Cardiac muscle cell (in vitro differentiated cells and primary cell): Measurements from ENCODE around the gene FUZ. TPM values are rescaled to one million over a fixed set of nuclear protein-coding genes. Genes with fewer than 3 reads are reported as not detected.

Experiments used
- DNase-seq, 2 donors: peaks; one replicate each; pipeline versions ENCODE4 v3.0.0 to v3.0.0-alpha.2; 2010 to 2017; ENCODE audit warnings: low read depth in 1 of 2, low spot score in 1 of 2
- H3K27ac ChIP-seq: fragments of 200-600 bp; sonication (generic); 2 replicates; pipeline ENCODE4 v1.5.1; 2016
- H3K27me3 ChIP-seq: fragments of 200-600 bp; sonication (generic); 2 replicates; pipeline ENCODE4 v1.6.0; 2016; ENCODE audit warnings: control low read depth
- H3K36me3 ChIP-seq: fragments of 200-600 bp; sonication (generic); 2 replicates; pipeline ENCODE4 v1.5.1; 2016; ENCODE audit warnings: control low read depth
- H3K4me1 ChIP-seq: fragments of 200-600 bp; sonication (generic); 2 replicates; pipeline ENCODE4 v1.8.1; 2017; ENCODE audit warnings: low read depth, mild to moderate bottlenecking, mixed run types
- H3K4me3 ChIP-seq: fragments of 200-600 bp; sonication (generic); 2 replicates; pipeline ENCODE4 v1.5.1; 2016; ENCODE audit warnings: mild to moderate bottlenecking
- H3K9me3 ChIP-seq: fragments of 200-600 bp; sonication (generic); 2 replicates; pipeline ENCODE4 v1.5.1; 2017; ENCODE audit warnings: low read depth, mild to moderate bottlenecking, control low read depth
- polyA plus RNA-seq: library from polyadenylated mRNA; unstranded; fragments of >200 nt; fragmentation: Nextera tagmentation; extraction: Ambion mirVana; gene quantifications from 2 replicates; pipeline ENCODE4 v1.2.1, GENCODE V29; 2016
- total RNA-seq: library from RNA; depleted of rRNA; stranded (reverse); fragments of >200 nt; gene quantifications from 2 replicates; pipeline ENCODE4 v1.2.3, GENCODE V29; 2016
- TF ChIP-seq, protein P1 (sequence below): IDR thresholded peaks from 2 replicates; pipeline ENCODE4 v1.5.1; 2012; ENCODE audit warnings: low read depth, mild to moderate bottlenecking, low read length

The FUZ gene
- total and polyA plus RNA-seq, 2 experiments from 2014 or later: 39.0 to 60.8 TPM

DNA sequence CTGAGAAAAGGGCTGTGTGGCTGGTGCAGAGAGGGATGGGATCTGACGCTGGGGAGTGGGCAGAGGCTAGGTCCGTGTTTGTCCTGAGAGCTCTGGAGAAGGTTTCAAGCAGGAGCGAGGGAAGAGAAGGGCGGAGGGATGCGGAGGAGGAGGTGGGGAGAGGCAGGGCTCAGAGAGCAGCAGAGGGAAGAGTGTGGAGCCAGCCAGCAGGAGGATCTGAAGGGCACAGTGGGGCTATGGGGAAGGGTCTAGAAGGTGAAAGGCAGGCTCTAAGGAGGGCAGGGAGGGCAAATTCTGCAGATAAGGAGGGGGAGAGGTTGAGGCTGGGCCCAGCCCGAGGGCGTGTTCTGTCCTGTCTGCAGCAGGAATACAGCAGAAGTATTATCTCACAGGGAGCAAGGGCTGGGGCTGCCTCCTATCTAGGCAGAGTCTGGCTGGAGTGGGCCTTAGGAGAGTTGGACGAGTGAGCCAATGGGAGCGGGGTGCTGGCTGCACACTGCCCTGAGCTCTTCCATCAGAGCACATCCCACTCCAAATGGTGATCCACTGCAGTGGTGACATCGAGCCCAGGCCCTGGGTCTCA, 40.2 kb downstream of the FUZ start:
- peaks cover 5% of the 10 kb centered on the region for H3K4me1 ChIP-seq
- DNase-seq: no peak
- H3K27ac ChIP-seq: no peak overlapping the region
- TF ChIP-seq, protein P1, sequence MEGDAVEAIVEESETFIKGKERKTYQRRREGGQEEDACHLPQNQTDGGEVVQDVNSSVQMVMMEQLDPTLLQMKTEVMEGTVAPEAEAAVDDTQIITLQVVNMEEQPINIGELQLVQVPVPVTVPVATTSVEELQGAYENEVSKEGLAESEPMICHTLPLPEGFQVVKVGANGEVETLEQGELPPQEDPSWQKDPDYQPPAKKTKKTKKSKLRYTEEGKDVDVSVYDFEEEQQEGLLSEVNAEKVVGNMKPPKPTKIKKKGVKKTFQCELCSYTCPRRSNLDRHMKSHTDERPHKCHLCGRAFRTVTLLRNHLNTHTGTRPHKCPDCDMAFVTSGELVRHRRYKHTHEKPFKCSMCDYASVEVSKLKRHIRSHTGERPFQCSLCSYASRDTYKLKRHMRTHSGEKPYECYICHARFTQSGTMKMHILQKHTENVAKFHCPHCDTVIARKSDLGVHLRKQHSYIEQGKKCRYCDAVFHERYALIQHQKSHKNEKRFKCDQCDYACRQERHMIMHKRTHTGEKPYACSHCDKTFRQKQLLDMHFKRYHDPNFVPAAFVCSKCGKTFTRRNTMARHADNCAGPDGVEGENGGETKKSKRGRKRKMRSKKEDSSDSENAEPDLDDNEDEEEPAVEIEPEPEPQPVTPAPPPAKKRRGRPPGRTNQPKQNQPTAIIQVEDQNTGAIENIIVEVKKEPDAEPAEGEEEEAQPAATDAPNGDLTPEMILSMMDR: no peak
- no peak overlapping the region for H3K4me3 ChIP-seq
- peaks cover 2% of the 10 kb centered on the region for H3K36me3 ChIP-seq
- no peaks in the 10 kb centered on the region for H3K9me3 ChIP-seq
- H3K27me3 ChIP-seq: no peaks in the 10 kb centered on the region

DNA sequence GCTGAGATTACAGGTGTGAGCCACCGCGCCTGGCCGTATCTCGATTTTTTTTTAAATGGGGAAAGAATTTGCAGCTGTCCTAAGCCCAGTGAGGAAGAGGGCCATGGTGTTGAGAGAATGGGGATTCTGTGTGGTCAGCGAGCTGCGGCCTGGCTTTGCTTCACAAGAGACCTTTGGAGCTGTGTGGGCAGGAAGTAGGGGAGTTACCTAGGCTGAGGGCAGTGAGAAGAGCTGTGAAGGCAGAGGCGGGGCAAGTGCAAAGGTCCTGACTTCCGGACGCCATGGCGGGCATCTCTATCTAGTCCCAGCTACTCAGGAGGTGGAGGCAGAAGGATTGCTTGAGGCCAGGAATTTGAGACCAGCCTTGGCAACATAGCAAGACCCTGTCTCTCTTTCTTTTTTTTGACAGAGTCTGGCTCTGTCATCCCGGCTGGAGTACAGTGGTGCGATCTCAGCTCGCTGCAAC, 41.4 kb downstream of the FUZ start:
- Histone ChIP-seq H3K4me3 (no peak overlapping the region), H3K36me3 (peaks cover 2% of the 10 kb centered on the region), H3K9me3 (no peaks in the 10 kb centered on the region), H3K27ac (no peak overlapping the region), H3K4me1 (peaks cover 6% of the 10 kb centered on the region), H3K27me3 (no peaks in the 10 kb centered on the region)
- no peak for DNase-seq
- TF ChIP-seq, protein P1: no peak

DNA sequence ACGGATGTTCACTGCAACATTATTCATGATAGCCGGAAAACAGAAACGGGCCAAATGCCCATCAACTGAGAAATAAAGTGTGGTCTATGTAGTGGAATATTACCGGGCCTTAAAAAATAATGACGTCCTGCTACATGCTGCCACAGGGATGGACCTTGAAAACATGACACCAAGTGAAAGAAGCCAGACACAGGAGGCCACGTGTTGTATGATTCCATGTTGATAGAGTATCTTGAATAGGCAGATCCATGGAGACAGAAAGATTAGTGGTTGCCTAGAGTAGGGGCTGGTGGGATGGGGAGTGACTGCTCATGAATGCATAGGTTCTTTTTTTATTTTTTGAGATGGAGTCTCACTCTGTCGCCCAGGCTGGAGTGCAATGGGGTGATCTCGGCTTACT, 42.6 kb downstream of the FUZ start:
- no peaks in the 10 kb centered on the region for H3K9me3 ChIP-seq
- no peak for DNase-seq
- H3K27me3 ChIP-seq: no peaks in the 10 kb centered on the region
- TF ChIP-seq, protein P1: no peak
- peaks cover 2% of the 10 kb centered on the region for H3K36me3 ChIP-seq
- H3K27ac ChIP-seq: no peak overlapping the region
- H3K4me1 ChIP-seq: peaks cover 11% of the 10 kb centered on the region
- no peak overlapping the region for H3K4me3 ChIP-seq

DNA sequence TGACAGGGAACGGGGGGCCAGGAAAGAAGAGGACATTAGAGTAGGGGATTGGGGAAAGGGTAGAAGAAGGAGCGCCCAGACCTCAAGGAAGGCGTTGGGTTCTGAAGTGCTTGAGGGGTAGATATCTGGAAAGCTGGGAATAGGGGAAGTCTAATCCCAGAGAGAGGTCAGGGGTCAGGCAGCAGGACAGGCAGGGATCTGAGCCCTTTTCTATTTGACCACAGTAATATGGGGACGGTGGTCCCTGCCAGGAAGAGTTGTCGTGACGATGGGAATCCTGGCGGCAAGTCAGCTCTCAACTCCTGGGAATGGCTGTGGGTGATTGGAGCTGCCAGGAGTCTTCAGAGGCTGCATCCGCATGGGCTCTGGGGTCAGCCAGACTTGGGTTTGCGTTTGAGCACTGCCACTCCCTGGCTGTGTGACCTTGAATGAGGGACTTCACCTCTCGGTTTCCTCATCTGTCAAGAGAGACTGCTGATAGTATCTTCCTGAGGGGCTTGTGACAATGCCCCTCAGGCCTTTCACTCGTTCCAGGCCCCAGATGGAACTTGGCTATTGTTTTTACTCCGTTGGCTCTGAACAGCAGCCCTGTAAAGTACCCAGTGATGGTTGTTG, 45.0 kb downstream of the FUZ start:
- no peak overlapping the region for H3K27ac ChIP-seq
- peak in 1 of 2 donors; percentile 16 for DNase-seq
- peaks cover 11% of the 10 kb centered on the region for H3K4me1 ChIP-seq
- no peaks in the 10 kb centered on the region for H3K9me3 ChIP-seq
- H3K36me3 ChIP-seq: no peaks in the 10 kb centered on the region
- H3K27me3 ChIP-seq: no peaks in the 10 kb centered on the region
- H3K4me3 ChIP-seq: peak overlapping the region; percentile 95
- TF ChIP-seq, protein P1: no peak

DNA sequence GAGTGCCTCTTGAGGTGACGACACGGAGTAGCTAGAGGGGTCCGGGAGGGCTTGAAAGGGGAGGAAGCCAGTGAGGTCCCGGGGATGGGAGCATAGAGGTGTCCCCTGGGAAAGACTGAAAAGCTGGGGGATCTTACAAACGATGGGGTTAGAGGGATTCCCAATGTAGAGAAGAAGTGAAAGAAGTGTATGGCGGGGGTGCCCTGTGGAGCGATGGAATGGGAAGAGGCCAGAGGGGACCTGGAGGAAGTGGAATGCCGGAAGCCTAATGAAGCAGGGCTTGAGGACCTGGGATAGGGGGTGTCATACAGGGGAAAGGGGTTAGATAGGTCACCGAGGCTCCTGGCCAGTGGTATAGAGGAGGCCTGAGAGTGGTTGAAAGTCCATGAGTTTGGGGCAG, 45.7 kb downstream of the FUZ start:
- DNase-seq: peak; percentile 12 to 30
- Histone ChIP-seq H3K27ac (peak overlapping the region; percentile 70), H3K4me3 (peak overlapping the region; percentile 95), H3K36me3 (no peaks in the 10 kb centered on the region), H3K4me1 (peaks cover 11% of the 10 kb centered on the region), H3K9me3 (no peaks in the 10 kb centered on the region), H3K27me3 (no peaks in the 10 kb centered on the region)
- TF ChIP-seq, protein P1: no peak
